GM12801 (cell line): ENCODE measurements around the gene PHF12.

Experiments
- CTCF ChIP-seq: IDR thresholded peaks from one replicate; pipeline ENCODE4 v1.5.1; 2011; ENCODE audit warnings: control low read depth; ENCODE audit not compliant: insufficient read length; ENCODE audit errors: extremely low read depth

PHF12 gene

GRCh38 chr17:28983286-28984230, 32.2 kb upstream of the PHF12 start:
- no peak for TF ChIP-seq CTCF

- TF ChIP-seq CTCF = no peak
Observed at GRCh38 chr17:28982131-28982793, 30.9 kb upstream of the PHF12 start.

GRCh38 chr17:28978356-28978964, 27.1 kb upstream of the PHF12 start:
- TF ChIP-seq CTCF = no peak

GRCh38 chr17:28977659-28978355, 26.5 kb upstream of the PHF12 start:
- TF ChIP-seq CTCF = no peak

GRCh38 chr17:28975646-28976045, 24.3 kb upstream of the PHF12 start:
- no peak for TF ChIP-seq CTCF

- TF ChIP-seq CTCF = no peak
Observed at GRCh38 chr17:28975031-28975430, 23.7 kb upstream of the PHF12 start.

GRCh38 chr17:28974451-28974850, 23.1 kb upstream of the PHF12 start:
- TF ChIP-seq CTCF = no peak
